ENCODE results near the gene HSP90AB1. TPM values are rescaled to one million over a fixed set of nuclear protein-coding genes. Genes with fewer than 3 reads are reported as not detected.

The HSP90AB1 gene
- total and polyA plus RNA-seq, 9 of the 15 experiments (the other 6 are each of a cell fraction or from before 2014, with no cell fraction given), result 1,780 to 3,358 (median 2,262) TPM

GRCh38 chr6:44265007-44265721, 18.3 kb downstream of the HSP90AB1 start, which contains the start of gene NFKBIE (continued):
- TF ChIP-seq ETS1 (conservative IDR thresholded peaks at IDR 0.05; ENCODE audit: control insufficient read depth, low read depth, low read length) (peak; percentile 54), MCM7 (IDR thresholded peaks at IDR 0.05) (no peak), ZFPM2 (CRISPR knock-in tag; IDR thresholded peaks at IDR 0.05) (no peak), HDAC6 (IDR thresholded peaks at IDR 0.05; ENCODE audit: low read depth, low read length) (no peak), MCM5 (IDR thresholded peaks at IDR 0.05; ENCODE audit: low read depth) (no peak), ATF1 (CRISPR knock-in tag; IDR thresholded peaks at IDR 0.05) (no peak), ATF1 (tag; IDR thresholded peaks at IDR 0.05) (0 out of 2 replicates have a peak, but pooled peaks have one; percentile 25), SMC3 (conservative IDR thresholded peaks at IDR 0.05; ENCODE audit: insufficient read depth, low read depth, low read length) (no peak; the same call in 1 of the 2 replicates), MTA3 (IDR thresholded peaks at IDR 0.05; ENCODE audit: borderline replicate concordance) (peak; percentile 77; the same call in 1 of the 2 replicates), PTBP1 (IDR thresholded peaks at IDR 0.05; ENCODE audit: low read depth, low read length) (no peak), ZZZ3 (IDR thresholded peaks at IDR 0.05) (no peak), MXD1 (CRISPR knock-in tag; IDR thresholded peaks at IDR 0.05; ENCODE audit: borderline replicate concordance, poor library complexity, severe bottlenecking) (no peak), MBD2 (IDR thresholded peaks at IDR 0.05; ENCODE audit: borderline replicate concordance, low read depth) (0 out of 2 replicates have a peak, but pooled peaks have one; percentile 36), SFPQ (IDR thresholded peaks at IDR 0.05; ENCODE audit: low read depth, low read length) (no peak), ZNF277 (CRISPR knock-in tag; IDR thresholded peaks at IDR 0.05; ENCODE audit: borderline replicate concordance) (no peak), SLC30A9 (CRISPR knock-in tag; IDR thresholded peaks at IDR 0.05) (no peak), TCF7 (IDR thresholded peaks at IDR 0.05; ENCODE audit: borderline replicate concordance) (no peak), ZNF212 (CRISPR knock-in tag; IDR thresholded peaks at IDR 0.05) (no peak), RAD21 (CRISPR knock-in tag; conservative IDR thresholded peaks at IDR 0.05 in 1 of 2, IDR thresholded peaks at IDR 0.05 in 1 of 2) (peak; percentile 23 to 75; a peak in 2 of 4 replicates), KLF10 (CRISPR knock-in tag; IDR thresholded peaks at IDR 0.05) (no peak), CREBBP (IDR thresholded peaks at IDR 0.05; ENCODE audit: low read depth, low read length) (no peak), POLR2AphosphoS2 (IDR thresholded peaks at IDR 0.05; ENCODE audit: low read length) (no peak)

All from K562 (cell line).